Nephron progenitor cell (in vitro differentiated cells): ENCODE measurements around the gene CDYL2.
A peak's percentile ranks its signal among the peaks of the same experiment; 100 is the strongest.

ENCODE experiments used
- DNase-seq: peaks from one replicate; pipeline ENCODE4 v3.0.0; 2021
- H3K27ac Mint-ChIP-seq: 2 replicates; pipeline ENCODE4 v1.8.0; 2021; ENCODE audit warnings: mild to moderate bottlenecking, moderate library complexity, mixed read lengths
- H3K27me3 Mint-ChIP-seq: 2 replicates; pipeline ENCODE4 v1.8.0; 2021; ENCODE audit warnings: mild to moderate bottlenecking, low read depth, mixed read lengths; ENCODE audit not compliant: poor library complexity
- H3K36me3 Mint-ChIP-seq: 2 replicates; pipeline ENCODE4 v1.8.0; 2021; ENCODE audit warnings: low read depth, mixed read lengths
- H3K4me1 Mint-ChIP-seq: 2 replicates; pipeline ENCODE4 v1.8.0; 2021; ENCODE audit warnings: mixed read lengths
- H3K4me3 Mint-ChIP-seq: 2 replicates; pipeline ENCODE4 v1.8.0; 2021; ENCODE audit warnings: mild to moderate bottlenecking, moderate library complexity, mixed read lengths
- H3K9me3 Mint-ChIP-seq: 2 replicates; pipeline ENCODE4 v1.8.0; 2021; ENCODE audit warnings: mild to moderate bottlenecking, moderate library complexity, mixed read lengths
- TF ChIP-seq, protein P1 (sequence below): fragments of 200-600 bp; sonication (generic); IDR thresholded peaks from 2 replicates; pipeline ENCODE4 v1.5.0; 2021; ENCODE audit warnings: antibody characterized with exemption

CDYL2 gene

DNA sequence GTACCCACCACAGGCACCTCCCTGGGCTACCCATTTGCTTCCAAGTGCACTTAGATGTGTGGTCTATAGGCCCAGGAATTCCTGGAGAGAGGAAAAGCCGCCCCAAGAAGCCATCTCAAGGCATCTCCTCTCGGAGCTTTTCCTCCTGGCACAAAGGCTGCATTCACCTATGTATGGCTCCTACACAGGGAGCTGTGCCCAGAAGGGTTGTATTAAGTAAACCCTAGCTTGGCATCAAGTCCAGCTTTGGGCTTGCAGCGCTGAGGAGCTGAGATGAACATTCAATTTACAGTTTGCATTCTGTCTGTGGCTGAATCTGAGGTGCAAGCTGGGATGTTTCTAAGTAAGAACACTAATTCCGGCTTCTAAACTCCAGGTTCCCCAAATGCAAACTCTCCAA, 81.3 kb downstream of the CDYL2 start:
- H3K27me3 Mint-ChIP-seq: peaks cover 20% of the 10 kb centered on the region
- no peak overlapping the region for H3K27ac Mint-ChIP-seq
- no peaks in the 10 kb centered on the region for H3K36me3 Mint-ChIP-seq
- H3K4me3 Mint-ChIP-seq: no peak overlapping the region
- H3K4me1 Mint-ChIP-seq: peaks cover 4% of the 10 kb centered on the region
- H3K9me3 Mint-ChIP-seq: peaks cover 34% of the 10 kb centered on the region
- DNase-seq: no peak
- TF ChIP-seq, protein P1, sequence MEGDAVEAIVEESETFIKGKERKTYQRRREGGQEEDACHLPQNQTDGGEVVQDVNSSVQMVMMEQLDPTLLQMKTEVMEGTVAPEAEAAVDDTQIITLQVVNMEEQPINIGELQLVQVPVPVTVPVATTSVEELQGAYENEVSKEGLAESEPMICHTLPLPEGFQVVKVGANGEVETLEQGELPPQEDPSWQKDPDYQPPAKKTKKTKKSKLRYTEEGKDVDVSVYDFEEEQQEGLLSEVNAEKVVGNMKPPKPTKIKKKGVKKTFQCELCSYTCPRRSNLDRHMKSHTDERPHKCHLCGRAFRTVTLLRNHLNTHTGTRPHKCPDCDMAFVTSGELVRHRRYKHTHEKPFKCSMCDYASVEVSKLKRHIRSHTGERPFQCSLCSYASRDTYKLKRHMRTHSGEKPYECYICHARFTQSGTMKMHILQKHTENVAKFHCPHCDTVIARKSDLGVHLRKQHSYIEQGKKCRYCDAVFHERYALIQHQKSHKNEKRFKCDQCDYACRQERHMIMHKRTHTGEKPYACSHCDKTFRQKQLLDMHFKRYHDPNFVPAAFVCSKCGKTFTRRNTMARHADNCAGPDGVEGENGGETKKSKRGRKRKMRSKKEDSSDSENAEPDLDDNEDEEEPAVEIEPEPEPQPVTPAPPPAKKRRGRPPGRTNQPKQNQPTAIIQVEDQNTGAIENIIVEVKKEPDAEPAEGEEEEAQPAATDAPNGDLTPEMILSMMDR: no peak

DNA sequence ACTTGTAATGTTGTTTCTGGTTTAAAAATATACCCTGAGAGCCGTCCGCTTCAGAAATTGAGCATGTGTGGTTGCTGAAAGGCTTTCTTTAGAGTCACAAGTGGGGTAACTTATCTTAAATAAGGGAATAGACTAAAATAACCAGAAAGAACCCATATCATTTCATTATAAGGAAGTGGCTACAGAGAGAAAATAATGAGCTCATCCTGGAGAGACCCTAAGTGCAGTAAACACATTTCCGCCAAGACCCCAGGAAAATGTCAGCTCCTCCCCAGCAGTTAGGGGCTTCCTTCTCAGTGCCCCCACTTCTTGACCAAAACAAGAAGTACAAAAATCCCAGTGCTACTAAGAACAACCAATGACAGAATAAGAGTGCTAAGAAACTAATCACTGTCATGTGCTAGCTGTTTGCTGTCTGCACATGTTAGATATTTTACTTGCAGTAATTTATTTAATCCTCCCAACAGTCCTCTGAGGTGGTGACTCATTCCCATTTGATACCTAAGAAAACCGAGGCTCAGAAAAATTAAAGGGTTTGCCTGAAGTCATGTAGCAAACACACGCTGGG, 83.5 kb downstream of the CDYL2 start:
- TF ChIP-seq, protein P1: no peak
- H3K27me3 Mint-ChIP-seq: peaks cover 16% of the 10 kb centered on the region
- peaks cover 4% of the 10 kb centered on the region for H3K4me1 Mint-ChIP-seq
- no peak overlapping the region for H3K4me3 Mint-ChIP-seq
- no peaks in the 10 kb centered on the region for H3K36me3 Mint-ChIP-seq
- peaks cover 18% of the 10 kb centered on the region for H3K9me3 Mint-ChIP-seq
- H3K27ac Mint-ChIP-seq: no peak overlapping the region
- no peak for DNase-seq

DNA sequence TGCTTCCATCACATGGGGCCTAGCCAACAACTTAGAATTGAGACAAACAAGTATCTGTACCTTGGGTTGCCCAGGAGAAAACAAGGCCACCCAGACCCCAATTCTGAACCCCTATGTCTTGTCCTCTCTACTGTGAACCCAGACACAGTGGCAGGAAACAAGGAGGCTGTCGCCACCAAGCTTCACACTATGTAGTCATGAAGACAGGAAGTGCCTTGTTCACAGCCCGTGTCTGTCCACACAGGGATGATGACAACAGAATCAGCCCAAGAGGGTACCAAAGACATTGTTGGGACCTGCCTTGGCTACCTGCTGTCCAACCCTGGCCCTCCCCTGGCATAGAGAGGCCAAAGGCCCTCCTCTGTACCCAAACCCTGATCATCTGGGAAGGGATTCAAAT, 84.8 kb downstream of the CDYL2 start:
- H3K4me1 Mint-ChIP-seq: peaks cover 4% of the 10 kb centered on the region
- H3K27me3 Mint-ChIP-seq: peaks cover 9% of the 10 kb centered on the region
- H3K9me3 Mint-ChIP-seq: peaks cover 9% of the 10 kb centered on the region
- DNase-seq: no peak
- H3K4me3 Mint-ChIP-seq: no peak overlapping the region
- no peaks in the 10 kb centered on the region for H3K36me3 Mint-ChIP-seq
- TF ChIP-seq, protein P1: no peak
- no peak overlapping the region for H3K27ac Mint-ChIP-seq

DNA sequence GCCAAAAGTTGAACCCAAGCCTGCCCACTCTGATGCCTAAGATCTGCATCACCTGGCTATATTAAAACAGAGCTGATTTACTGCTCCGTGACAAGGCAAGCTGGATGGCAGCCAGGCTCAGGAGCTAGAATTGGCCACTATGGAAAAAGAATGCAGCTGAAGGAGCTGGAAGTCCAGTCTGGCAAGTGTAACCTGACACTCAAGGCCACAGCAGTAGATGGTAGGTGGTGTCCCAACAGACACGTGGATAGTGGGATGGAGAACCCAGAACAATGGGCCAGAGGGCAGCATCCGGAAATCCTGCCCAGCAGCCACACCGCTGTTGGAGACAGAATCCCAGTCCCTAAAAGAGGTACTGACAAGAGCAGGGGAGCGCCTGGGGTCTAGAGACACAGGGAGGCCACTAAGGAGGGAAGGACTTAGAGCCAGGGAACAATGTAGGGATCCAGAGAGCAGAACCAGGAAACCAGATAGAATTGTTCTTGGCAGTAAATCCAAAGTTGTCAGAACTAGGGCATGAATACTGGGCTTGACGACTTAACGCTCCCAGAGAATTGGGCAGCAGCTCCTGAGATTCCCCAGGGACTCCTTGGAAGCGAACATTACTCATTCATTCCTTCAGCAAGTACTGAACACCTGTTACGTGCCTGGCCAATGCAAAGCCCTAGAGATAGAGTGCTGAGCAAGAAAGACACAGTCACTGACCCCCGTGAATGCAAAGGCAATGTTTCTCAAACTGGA, 85.7 kb downstream of the CDYL2 start:
- Mint-ChIP-seq H3K4me1 (peaks cover 4% of the 10 kb centered on the region), H3K27me3 (no peaks in the 10 kb centered on the region), H3K9me3 (peaks cover 9% of the 10 kb centered on the region), H3K36me3 (no peaks in the 10 kb centered on the region), H3K27ac (peak overlapping the region; percentile 44), H3K4me3 (no peak overlapping the region)
- TF ChIP-seq, protein P1: no peak
- no peak for DNase-seq

DNA sequence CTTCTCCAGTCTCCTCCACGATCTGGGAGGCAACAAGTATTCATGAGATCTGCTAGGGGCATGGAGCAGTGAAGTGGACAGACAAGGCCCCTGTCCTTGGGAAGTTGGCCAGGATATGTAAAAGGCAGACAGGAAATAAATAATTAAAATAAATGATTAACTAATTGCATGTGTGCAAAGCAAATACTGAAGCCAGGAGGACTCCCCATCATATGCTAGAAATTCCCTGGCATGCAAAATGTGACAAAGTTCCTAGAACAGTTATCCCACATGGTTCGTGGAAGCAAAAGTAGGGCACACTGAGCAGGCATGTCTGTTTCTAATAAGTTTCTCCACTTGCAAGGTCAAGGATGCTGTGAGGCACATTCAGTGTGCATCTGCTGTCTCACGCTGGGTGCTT, 86.8 kb downstream of the CDYL2 start:
- Mint-ChIP-seq H3K9me3 (peaks cover 7% of the 10 kb centered on the region), H3K4me3 (no peak overlapping the region), H3K27ac (no peak overlapping the region), H3K4me1 (peaks cover 4% of the 10 kb centered on the region), H3K36me3 (no peaks in the 10 kb centered on the region), H3K27me3 (no peaks in the 10 kb centered on the region)
- TF ChIP-seq, protein P1: no peak
- no peak for DNase-seq
